GM12864 (cell line): ENCODE measurements around the gene TMEM209.

Experiments
- DNase-seq: peaks from one replicate; pipeline ENCODE4 v3.0.0-alpha.2; 2011; ENCODE audit warnings: low read depth
- H3K4me3 ChIP-seq: 2 replicates; pipeline ENCODE4 v1.5.1; 2011; ENCODE audit warnings: mild to moderate bottlenecking, low read depth, low read length, control low read depth
- CTCF ChIP-seq: IDR thresholded peaks from 2 replicates; pipeline ENCODE4 v1.5.1; 2011; ENCODE audit warnings: low read depth, mild to moderate bottlenecking, moderate library complexity, low read length, control low read depth, inconsistent platforms; ENCODE audit errors: missing control alignments

Gene TMEM209

DNA sequence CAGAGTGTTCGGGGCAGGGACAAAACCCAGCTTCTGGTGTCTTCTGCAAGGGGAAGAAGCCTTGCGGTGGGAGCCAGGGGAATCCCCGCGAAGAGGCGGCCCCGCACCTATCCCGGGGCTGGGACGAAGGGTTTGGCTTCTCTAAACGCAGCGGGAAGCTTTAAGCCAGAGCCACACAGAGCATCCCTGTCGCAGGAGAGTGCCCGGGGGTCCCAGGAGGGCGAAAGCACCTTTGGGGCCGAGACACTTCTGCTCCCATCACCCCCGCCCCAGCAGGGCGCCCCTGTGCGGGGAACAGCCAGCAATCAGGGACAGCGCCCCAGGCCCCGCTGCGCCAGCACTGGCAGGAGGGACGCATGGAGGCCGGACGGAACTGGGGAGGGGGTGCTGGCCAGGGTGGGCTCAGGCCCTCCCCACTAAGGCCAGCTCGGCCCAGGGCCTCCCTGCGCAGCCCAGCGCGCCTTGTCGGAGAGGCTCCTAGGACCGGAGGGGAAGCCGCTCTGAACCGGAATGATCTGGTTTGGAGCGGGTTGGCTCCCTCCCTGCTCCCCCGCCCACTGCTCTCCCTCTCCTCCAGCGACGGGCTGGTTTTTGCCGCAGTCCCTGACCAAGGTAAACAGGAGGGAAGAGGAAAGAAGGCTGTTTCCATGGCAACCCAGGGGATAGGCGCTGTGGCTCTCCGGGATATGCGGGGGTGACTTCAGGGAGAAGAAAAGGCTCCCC lies 63.9 kb downstream of the TMEM209 start:
- TF ChIP-seq CTCF, result no peak
- no peak overlapping the region for H3K4me3 ChIP-seq
- DNase-seq, result no peak

GRCh38 chr7:130140551-130141160 lies 64.5 kb downstream of the TMEM209 start:
- H3K4me3 ChIP-seq, result no peak overlapping the region
- TF ChIP-seq CTCF, result no peak
- no peak for DNase-seq

- H3K4me3 ChIP-seq, result no peak overlapping the region
- no peak for TF ChIP-seq CTCF
- no peak for DNase-seq
Observed at GRCh38 chr7:130139193-130139960, 65.8 kb downstream of the TMEM209 start.

GRCh38 chr7:130137207-130137606 lies 68.0 kb downstream of the TMEM209 start:
- H3K4me3 ChIP-seq, result no peak overlapping the region
- DNase-seq, result no peak
- no peak for TF ChIP-seq CTCF

DNA sequence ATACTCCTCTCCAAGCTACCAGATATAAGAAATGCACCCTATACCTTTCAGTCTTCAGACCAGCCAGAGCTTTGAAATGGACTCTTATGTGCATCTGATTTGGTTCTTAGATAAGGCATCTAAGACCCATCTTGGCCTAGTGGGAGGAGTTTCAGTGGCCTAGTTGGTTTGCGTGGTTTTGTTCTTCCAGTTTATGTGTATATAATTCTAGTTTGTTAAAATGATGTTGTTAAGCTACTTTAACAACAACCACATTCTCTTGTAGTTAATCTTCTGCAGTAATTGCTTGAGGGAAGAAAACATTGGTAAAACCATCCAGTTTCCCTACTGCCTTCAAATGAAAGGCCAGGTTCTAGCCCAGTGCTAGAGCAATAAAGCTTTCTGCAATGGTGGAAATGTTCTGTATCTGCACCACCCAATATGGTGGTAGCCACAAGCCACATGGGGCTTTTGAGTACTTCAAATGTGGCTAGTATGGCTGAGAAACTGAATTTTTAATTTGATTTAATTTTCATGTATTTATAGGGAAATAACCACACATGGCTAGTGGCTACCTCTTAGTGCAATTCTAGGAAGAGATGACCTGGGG lies 68.5 kb downstream of the TMEM209 start:
- no peak for DNase-seq
- no peak for TF ChIP-seq CTCF
- H3K4me3 ChIP-seq, result no peak overlapping the region

GRCh38 chr7:130135208-130136205 lies 69.7 kb downstream of the TMEM209 start:
- no peak overlapping the region for H3K4me3 ChIP-seq
- no peak for DNase-seq
- no peak for TF ChIP-seq CTCF
